K562 (cell line): ENCODE measurements around the gene STX2. TPM values are rescaled to one million over a fixed set of nuclear protein-coding genes. Genes with fewer than 3 reads are reported as not detected.

Source experiments
- ARID1B ChIP-seq: fragments of 450-650 bp; IDR thresholded peaks from 2 replicates; pipeline ENCODE4 v1.6.1; 2016; ENCODE audit warnings: antibody characterized with exemption, mild to moderate bottlenecking, inconsistent platforms
- BMI1 ChIP-seq: fragments of 150-350 bp; IDR thresholded peaks from 2 replicates; pipeline ENCODE4 v1.6.1; 2014; ENCODE audit warnings: low read length
- COPS2 ChIP-seq: fragments of 450-650 bp; conservative IDR thresholded peaks from 2 replicates; pipeline ENCODE4 v1.6.1; 2016; ENCODE audit warnings: mild to moderate bottlenecking, moderate library complexity
- CXXC5 ChIP-seq: fragments of 250-450 bp; sonication (Bioruptor Pico); IDR thresholded peaks from 2 replicates; pipeline ENCODE4 v1.8.0; 2022; ENCODE audit warnings: inconsistent platforms, mild to moderate bottlenecking, moderate library complexity
- DPF2 ChIP-seq: fragments of 450-650 bp; IDR thresholded peaks from 2 replicates; pipeline ENCODE4 v1.6.1; 2016
- FOXK2 ChIP-seq, 2 experiments: fragments of 450-650 bp; IDR thresholded peaks in 1 of 2; conservative IDR thresholded peaks in 1 of 2; 2 replicates each; pipeline ENCODE4 v1.6.1; 2016; ENCODE audit warnings: low read depth in 2 of 2, mild to moderate bottlenecking in 1 of 2
- GATAD2B ChIP-seq: fragments of 450-650 bp; IDR thresholded peaks from 2 replicates; pipeline ENCODE4 v1.6.1; 2017; ENCODE audit warnings: mild to moderate bottlenecking, borderline replicate concordance
- HDAC1 ChIP-seq, 2 experiments: fragments of 450-650 bp; IDR thresholded peaks; 2 replicates each; pipeline ENCODE4 v1.6.1; 2016 to 2017; ENCODE audit warnings: inconsistent platforms in 1 of 2, mild to moderate bottlenecking in 1 of 2, moderate library complexity in 1 of 2
- HDGF ChIP-seq: fragments of 450-650 bp; IDR thresholded peaks from 2 replicates; pipeline ENCODE4 v1.6.1; 2016
- MED1 ChIP-seq: sonication (generic); formaldehyde crosslinking; IDR thresholded peaks from 2 replicates; pipeline ENCODE4 v1.8.1; 2023; ENCODE audit warnings: missing genetic modification reagents, borderline replicate concordance
- MTA2 ChIP-seq: fragments of 450-650 bp; IDR thresholded peaks from 2 replicates; pipeline ENCODE4 v1.6.1; 2016; ENCODE audit warnings: low read depth
- MTA3 ChIP-seq: fragments of 450-650 bp; formaldehyde crosslinking; IDR thresholded peaks from 2 replicates; pipeline ENCODE4 v1.6.1; 2017; ENCODE audit warnings: mild to moderate bottlenecking, borderline replicate concordance
- NCOR1 ChIP-seq: fragments of 450-650 bp; IDR thresholded peaks from 2 replicates; pipeline ENCODE4 v1.6.1; 2016; ENCODE audit warnings: mild to moderate bottlenecking, moderate library complexity
- NFIC ChIP-seq: fragments of 450-650 bp; IDR thresholded peaks from 2 replicates; pipeline ENCODE4 v1.6.1; 2017; ENCODE audit warnings: mild to moderate bottlenecking, inconsistent platforms
- PHF21A ChIP-seq: fragments of 450-650 bp; IDR thresholded peaks from 2 replicates; pipeline ENCODE4 v1.6.1; 2017; ENCODE audit warnings: low read depth, borderline replicate concordance
- PHF8 ChIP-seq: fragments of 200-600 bp; sonication (generic); IDR thresholded peaks from 2 replicates; pipeline ENCODE4 v1.6.1; 2012; ENCODE audit warnings: mixed run types, mild to moderate bottlenecking, inconsistent platforms, low read length, moderate library complexity, borderline replicate concordance
- POLR3A ChIP-seq: IDR thresholded peaks from 2 replicates; pipeline ENCODE4 v1.6.1; 2011; ENCODE audit warnings: borderline replicate concordance, mild to moderate bottlenecking, moderate library complexity; ENCODE audit not compliant: insufficient read length, insufficient read depth; ENCODE audit errors: extremely low read depth
- SMAD3 ChIP-seq: fragments of 450-650 bp; formaldehyde crosslinking; conservative IDR thresholded peaks from 2 replicates; pipeline ENCODE4 v1.4.0; 2020; ENCODE audit warnings: mild to moderate bottlenecking
- SMARCE1 ChIP-seq: fragments of 450-650 bp; IDR thresholded peaks from 2 replicates; pipeline ENCODE4 v1.7.1; 2016; ENCODE audit warnings: mild to moderate bottlenecking
- TEAD4 ChIP-seq, 2 experiments: sonication (generic) in 1 of 2; formaldehyde crosslinking in 1 of 2; IDR thresholded peaks; 2 replicates each; pipeline versions ENCODE4 v1.6.1 to v1.8.0; 2012 to 2022; ENCODE audit warnings: borderline replicate concordance in 1 of 2, inconsistent platforms in 1 of 2, low read length in 1 of 2, mild to moderate bottlenecking in 1 of 2, missing genetic modification reagents in 1 of 2
- ZNF586 ChIP-seq: fragments of 450-650 bp; formaldehyde crosslinking; conservative IDR thresholded peaks from 2 replicates; pipeline ENCODE4 v1.4.0; 2020; ENCODE audit warnings: mild to moderate bottlenecking, moderate library complexity
- polyA plus RNA-seq, 8 experiments: library from polyadenylated mRNA; depleted of rRNA in 4 of 8; stranded (reverse) in 5 of 8; unstranded in 3 of 8; fragments of >200 nt; fragmentation: Nextera tagmentation in 2 of 8; fragmentation: Illumina TruSeq in 1 of 8; extraction: Ambion mirVana in 2 of 8; extraction: Trizol in 1 of 8; gene quantifications; 2 replicates each; pipeline versions ENCODE4 v1.2.1 to v1.2.3, GENCODE V29; 2011 to 2014; ENCODE audit warnings: inconsistent platforms in 1 of 8, missing spikeins in 1 of 8
- total RNA-seq, 7 experiments: library from RNA; depleted of rRNA in 6 of 7; stranded (reverse); fragments of >200 nt in 6 of 7; fragmentation: Illumina TruSeq in 2 of 7; extraction: Trizol in 2 of 7; gene quantifications; 2 replicates each; pipeline versions ENCODE4 v1.2.1 to v1.2.3, GENCODE V29; 2011 to 2021; ENCODE audit warnings: low replicate concordance in 1 of 7
- TF ChIP-seq, protein P1 (sequence below): fragments of 250-450 bp; sonication (Bioruptor Pico); IDR thresholded peaks from 2 replicates; pipeline ENCODE4 v1.5.0; 2021
- TF ChIP-seq, protein P2 (sequence below), 2 experiments: fragments of 200-800 bp in 1 of 2; sonication (Bioruptor generic) in 1 of 2; sonication (generic) in 1 of 2; formaldehyde crosslinking in 1 of 2; IDR thresholded peaks in 1 of 2; conservative IDR thresholded peaks in 1 of 2; 2 replicates each; pipeline versions ENCODE4 v1.5.0 to v1.6.1; 2016 to 2020; ENCODE audit warnings: missing compliant biosample characterization in 1 of 2, missing genetic modification characterization in 1 of 2, missing genetic modification reagents in 1 of 2
- TF ChIP-seq, protein P3 (sequence below): sonication (generic); formaldehyde crosslinking; IDR thresholded peaks from 2 replicates; pipeline ENCODE4 v1.4.0; 2020; ENCODE audit warnings: mild to moderate bottlenecking, missing genetic modification reagents

The STX2 gene
- total and polyA plus RNA-seq, 9 of the 15 experiments (the other 6 are each of a cell fraction or from before 2014, with no cell fraction given) = 22.2 to 54.6 (median 30.8) TPM

DNA sequence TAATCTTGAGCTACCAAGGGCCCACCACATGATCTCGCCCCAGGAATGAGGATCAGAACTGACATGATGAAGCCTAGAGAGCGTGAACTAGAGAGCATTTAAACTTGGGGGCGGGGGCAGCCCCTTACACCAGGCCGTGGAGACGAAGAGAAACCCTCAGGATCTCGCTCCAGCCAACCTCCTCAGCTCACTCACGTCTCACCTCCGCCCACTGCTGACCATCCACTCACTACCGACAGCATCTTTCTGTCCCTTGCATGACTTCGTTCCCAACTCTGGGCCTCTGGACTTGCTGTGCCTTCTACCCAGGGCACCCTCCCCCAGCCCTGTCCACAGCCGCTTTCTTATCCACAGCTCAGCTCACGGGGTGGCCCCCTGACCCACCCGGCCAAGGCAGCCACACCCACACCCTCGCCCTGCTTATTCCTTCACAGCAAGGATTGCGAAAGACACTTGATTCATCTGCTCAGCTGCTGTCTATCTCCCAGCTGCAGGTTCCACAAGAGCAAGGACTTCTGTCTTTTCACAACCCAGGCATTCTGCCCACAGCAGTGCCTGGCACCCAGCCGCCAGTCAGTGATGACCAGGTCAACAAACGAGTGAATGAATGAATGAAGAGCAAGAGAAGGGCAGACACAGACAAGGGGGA lies 6.4 kb downstream of the STX2 start (continued):
- TF ChIP-seq MTA3 (no peak), PHF21A (no peak), TEAD4 (IDR thresholded peaks at IDR 0.05; ENCODE audit: low read length) (peak; percentile 72), TEAD4 (CRISPR knock-in tag; IDR thresholded peaks at IDR 0.05; ENCODE audit: borderline replicate concordance) (no peak), COPS2 (no peak), HDAC1 (IDR thresholded peaks at IDR 0.05) (peak in 1 of 2 experiments; percentile 88; a peak in 2 of 4 replicates), SMAD3 (no peak), NFIC (peak; percentile 61), ZNF586 (no peak), POLR3A (no peak), FOXK2 (conservative IDR thresholded peaks at IDR 0.05 in 1 of 2, IDR thresholded peaks at IDR 0.05 in 1 of 2; ENCODE audit: low read depth in 2 of 2) (no peak), PHF8 (no peak), MED1 (CRISPR knock-in tag) (no peak), ARID1B (peak; percentile 89), HDGF (peak; percentile 26; the same call in 1 of the 2 replicates), GATAD2B (peak; percentile 70; the same call in 1 of the 2 replicates), NCOR1 (peak; percentile 79), MTA2 (0 out of 2 replicates have a peak, but pooled peaks have one; percentile 31), CXXC5 (peak; percentile 46; the same call in 1 of the 2 replicates), BMI1 (no peak), SMARCE1 (peak; percentile 69), DPF2 (peak; percentile 89)
- TF ChIP-seq, protein P1, sequence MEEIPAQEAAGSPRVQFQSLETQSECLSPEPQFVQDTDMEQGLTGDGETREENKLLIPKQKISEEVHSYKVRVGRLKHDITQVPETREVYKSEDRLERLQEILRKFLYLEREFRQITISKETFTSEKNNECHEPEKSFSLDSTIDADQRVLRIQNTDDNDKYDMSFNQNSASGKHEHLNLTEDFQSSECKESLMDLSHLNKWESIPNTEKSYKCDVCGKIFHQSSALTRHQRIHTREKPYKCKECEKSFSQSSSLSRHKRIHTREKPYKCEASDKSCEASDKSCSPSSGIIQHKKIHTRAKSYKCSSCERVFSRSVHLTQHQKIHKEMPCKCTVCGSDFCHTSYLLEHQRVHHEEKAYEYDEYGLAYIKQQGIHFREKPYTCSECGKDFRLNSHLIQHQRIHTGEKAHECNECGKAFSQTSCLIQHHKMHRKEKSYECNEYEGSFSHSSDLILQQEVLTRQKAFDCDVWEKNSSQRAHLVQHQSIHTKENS = no peak
- TF ChIP-seq, protein P2, sequence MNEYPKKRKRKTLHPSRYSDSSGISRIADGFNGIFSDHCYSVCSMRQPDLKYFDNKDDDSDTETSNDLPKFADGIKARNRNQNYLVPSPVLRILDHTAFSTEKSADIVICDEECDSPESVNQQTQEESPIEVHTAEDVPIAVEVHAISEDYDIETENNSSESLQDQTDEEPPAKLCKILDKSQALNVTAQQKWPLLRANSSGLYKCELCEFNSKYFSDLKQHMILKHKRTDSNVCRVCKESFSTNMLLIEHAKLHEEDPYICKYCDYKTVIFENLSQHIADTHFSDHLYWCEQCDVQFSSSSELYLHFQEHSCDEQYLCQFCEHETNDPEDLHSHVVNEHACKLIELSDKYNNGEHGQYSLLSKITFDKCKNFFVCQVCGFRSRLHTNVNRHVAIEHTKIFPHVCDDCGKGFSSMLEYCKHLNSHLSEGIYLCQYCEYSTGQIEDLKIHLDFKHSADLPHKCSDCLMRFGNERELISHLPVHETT (CRISPR knock-in tag; conservative IDR thresholded peaks at IDR 0.05 in 1 of 2, IDR thresholded peaks at IDR 0.05 in 1 of 2) = peak in 1 of 2 experiments; percentile 73; a peak in 1 of 4 replicates
- TF ChIP-seq, protein P3, sequence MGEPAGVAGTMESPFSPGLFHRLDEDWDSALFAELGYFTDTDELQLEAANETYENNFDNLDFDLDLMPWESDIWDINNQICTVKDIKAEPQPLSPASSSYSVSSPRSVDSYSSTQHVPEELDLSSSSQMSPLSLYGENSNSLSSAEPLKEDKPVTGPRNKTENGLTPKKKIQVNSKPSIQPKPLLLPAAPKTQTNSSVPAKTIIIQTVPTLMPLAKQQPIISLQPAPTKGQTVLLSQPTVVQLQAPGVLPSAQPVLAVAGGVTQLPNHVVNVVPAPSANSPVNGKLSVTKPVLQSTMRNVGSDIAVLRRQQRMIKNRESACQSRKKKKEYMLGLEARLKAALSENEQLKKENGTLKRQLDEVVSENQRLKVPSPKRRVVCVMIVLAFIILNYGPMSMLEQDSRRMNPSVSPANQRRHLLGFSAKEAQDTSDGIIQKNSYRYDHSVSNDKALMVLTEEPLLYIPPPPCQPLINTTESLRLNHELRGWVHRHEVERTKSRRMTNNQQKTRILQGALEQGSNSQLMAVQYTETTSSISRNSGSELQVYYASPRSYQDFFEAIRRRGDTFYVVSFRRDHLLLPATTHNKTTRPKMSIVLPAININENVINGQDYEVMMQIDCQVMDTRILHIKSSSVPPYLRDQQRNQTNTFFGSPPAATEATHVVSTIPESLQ (CRISPR knock-in tag) = no peak
